ENCODE data around the gene SMAP1. TPM values are rescaled to one million over a fixed set of nuclear protein-coding genes. Genes with fewer than 3 reads are reported as not detected.

The SMAP1 gene
- total and polyA plus RNA-seq, 2 experiments from 2014 or later = 31.1 to 34.6 TPM

DNA sequence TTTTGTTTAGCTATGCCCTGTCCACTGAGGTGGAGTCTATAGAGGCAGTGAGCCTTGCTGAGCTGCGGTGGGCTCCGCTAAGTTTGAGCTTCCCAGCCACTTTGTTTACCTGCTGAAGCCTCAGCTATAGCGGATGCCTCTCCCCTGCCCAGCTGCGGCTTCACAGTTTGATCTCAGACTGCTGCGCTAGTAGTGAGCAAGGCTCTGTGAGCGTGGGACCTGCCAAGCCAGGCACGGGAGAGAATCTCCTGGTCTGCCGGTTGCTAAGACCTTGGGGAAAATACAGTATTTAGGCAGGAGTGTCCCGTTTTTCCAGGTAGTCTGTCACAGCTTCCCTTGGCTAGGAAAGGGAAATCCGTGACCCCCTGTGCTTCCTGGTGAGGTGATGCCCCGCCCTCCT, 138.4 kb downstream of the SMAP1 start:
- H3K27me3 ChIP-seq (ENCODE audit: insufficient read depth) = no peaks in the 10 kb centered on the region
- H3K4me3 Mint-ChIP-seq = no peak overlapping the region
- no peak for DNase-seq (ENCODE audit: low spot score)
- H3K4me3 ChIP-seq = no peak overlapping the region
- no peaks in the 10 kb centered on the region for H3K4me1 ChIP-seq (ENCODE audit: insufficient read depth)
- no peak overlapping the region for H3K27ac Mint-ChIP-seq
- TF ChIP-seq ZNF331 (CRISPR knock-in tag; IDR thresholded peaks at IDR 0.05; ENCODE audit: low read depth) (no peak), EZH2 (IDR thresholded peaks at IDR 0.05; ENCODE audit: low read depth, unreplicated experiment) (no peak), JUNB (IDR thresholded peaks at IDR 0.05; ENCODE audit: unreplicated experiment) (no peak), EZH2phosphoT487 (IDR thresholded peaks at IDR 0.05; ENCODE audit: unreplicated experiment) (no peak), CREB1 (CRISPR knock-in tag; IDR thresholded peaks at IDR 0.05; ENCODE audit: low read depth) (no peak), NANOG (IDR thresholded peaks at IDR 0.05; ENCODE audit: borderline replicate concordance) (no peak), POLR2AphosphoS5 (IDR thresholded peaks at IDR 0.05; ENCODE audit: low read depth) (no peak), STAT1 (IDR thresholded peaks at IDR 0.05; ENCODE audit: unreplicated experiment) (no peak), ZNF114 (CRISPR knock-in tag; IDR thresholded peaks at IDR 0.05) (no peak)
- TF ChIP-seq, protein P1, sequence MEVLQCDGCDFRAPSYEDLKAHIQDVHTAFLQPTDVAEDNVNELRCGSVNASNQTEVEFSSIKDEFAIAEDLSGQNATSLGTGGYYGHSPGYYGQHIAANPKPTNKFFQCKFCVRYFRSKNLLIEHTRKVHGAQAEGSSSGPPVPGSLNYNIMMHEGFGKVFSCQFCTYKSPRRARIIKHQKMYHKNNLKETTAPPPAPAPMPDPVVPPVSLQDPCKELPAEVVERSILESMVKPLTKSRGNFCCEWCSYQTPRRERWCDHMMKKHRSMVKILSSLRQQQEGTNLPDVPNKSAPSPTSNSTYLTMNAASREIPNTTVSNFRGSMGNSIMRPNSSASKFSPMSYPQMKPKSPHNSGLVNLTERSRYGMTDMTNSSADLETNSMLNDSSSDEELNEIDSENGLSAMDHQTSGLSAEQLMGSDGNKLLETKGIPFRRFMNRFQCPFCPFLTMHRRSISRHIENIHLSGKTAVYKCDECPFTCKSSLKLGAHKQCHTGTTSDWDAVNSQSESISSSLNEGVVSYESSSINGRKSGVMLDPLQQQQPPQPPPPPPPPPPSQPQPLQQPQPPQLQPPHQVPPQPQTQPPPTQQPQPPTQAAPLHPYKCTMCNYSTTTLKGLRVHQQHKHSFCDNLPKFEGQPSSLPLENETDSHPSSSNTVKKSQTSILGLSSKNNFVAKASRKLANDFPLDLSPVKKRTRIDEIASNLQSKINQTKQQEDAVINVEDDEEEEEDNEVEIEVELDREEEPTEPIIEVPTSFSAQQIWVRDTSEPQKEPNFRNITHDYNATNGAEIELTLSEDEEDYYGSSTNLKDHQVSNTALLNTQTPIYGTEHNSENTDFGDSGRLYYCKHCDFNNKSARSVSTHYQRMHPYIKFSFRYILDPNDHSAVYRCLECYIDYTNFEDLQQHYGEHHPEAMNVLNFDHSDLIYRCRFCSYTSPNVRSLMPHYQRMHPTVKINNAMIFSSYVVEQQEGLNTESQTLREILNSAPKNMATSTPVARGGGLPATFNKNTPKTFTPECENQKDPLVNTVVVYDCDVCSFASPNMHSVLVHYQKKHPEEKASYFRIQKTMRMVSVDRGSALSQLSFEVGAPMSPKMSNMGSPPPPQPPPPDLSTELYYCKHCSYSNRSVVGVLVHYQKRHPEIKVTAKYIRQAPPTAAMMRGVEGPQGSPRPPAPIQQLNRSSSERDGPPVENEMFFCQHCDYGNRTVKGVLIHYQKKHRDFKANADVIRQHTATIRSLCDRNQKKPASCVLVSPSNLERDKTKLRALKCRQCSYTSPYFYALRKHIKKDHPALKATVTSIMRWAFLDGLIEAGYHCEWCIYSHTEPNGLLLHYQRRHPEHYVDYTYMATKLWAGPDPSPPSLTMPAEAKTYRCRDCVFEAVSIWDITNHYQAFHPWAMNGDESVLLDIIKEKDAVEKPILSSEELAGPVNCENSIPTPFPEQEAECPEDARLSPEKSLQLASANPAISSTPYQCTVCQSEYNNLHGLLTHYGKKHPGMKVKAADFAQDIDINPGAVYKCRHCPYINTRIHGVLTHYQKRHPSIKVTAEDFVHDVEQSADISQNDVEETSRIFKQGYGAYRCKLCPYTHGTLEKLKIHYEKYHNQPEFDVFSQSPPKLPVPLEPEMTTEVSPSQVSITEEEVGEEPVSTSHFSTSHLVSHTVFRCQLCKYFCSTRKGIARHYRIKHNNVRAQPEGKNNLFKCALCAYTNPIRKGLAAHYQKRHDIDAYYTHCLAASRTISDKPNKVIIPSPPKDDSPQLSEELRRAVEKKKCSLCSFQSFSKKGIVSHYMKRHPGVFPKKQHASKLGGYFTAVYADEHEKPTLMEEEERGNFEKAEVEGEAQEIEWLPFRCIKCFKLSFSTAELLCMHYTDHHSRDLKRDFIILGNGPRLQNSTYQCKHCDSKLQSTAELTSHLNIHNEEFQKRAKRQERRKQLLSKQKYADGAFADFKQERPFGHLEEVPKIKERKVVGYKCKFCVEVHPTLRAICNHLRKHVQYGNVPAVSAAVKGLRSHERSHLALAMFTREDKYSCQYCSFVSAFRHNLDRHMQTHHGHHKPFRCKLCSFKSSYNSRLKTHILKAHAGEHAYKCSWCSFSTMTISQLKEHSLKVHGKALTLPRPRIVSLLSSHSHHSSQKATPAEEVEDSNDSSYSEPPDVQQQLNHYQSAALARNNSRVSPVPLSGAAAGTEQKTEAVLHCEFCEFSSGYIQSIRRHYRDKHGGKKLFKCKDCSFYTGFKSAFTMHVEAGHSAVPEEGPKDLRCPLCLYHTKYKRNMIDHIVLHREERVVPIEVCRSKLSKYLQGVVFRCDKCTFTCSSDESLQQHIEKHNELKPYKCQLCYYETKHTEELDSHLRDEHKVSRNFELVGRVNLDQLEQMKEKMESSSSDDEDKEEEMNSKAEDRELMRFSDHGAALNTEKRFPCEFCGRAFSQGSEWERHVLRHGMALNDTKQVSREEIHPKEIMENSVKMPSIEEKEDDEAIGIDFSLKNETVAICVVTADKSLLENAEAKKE (CRISPR knock-in tag; IDR thresholded peaks at IDR 0.05) = no peak
- TF ChIP-seq, protein P2, sequence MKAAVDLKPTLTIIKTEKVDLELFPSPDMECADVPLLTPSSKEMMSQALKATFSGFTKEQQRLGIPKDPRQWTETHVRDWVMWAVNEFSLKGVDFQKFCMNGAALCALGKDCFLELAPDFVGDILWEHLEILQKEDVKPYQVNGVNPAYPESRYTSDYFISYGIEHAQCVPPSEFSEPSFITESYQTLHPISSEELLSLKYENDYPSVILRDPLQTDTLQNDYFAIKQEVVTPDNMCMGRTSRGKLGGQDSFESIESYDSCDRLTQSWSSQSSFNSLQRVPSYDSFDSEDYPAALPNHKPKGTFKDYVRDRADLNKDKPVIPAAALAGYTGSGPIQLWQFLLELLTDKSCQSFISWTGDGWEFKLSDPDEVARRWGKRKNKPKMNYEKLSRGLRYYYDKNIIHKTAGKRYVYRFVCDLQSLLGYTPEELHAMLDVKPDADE (IDR thresholded peaks at IDR 0.05) = no peak
- TF ChIP-seq, protein P3, sequence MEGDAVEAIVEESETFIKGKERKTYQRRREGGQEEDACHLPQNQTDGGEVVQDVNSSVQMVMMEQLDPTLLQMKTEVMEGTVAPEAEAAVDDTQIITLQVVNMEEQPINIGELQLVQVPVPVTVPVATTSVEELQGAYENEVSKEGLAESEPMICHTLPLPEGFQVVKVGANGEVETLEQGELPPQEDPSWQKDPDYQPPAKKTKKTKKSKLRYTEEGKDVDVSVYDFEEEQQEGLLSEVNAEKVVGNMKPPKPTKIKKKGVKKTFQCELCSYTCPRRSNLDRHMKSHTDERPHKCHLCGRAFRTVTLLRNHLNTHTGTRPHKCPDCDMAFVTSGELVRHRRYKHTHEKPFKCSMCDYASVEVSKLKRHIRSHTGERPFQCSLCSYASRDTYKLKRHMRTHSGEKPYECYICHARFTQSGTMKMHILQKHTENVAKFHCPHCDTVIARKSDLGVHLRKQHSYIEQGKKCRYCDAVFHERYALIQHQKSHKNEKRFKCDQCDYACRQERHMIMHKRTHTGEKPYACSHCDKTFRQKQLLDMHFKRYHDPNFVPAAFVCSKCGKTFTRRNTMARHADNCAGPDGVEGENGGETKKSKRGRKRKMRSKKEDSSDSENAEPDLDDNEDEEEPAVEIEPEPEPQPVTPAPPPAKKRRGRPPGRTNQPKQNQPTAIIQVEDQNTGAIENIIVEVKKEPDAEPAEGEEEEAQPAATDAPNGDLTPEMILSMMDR (conservative IDR thresholded peaks at IDR 0.05; ENCODE audit: low read depth in 2 of 2) = no peak
- TF ChIP-seq, protein P4, sequence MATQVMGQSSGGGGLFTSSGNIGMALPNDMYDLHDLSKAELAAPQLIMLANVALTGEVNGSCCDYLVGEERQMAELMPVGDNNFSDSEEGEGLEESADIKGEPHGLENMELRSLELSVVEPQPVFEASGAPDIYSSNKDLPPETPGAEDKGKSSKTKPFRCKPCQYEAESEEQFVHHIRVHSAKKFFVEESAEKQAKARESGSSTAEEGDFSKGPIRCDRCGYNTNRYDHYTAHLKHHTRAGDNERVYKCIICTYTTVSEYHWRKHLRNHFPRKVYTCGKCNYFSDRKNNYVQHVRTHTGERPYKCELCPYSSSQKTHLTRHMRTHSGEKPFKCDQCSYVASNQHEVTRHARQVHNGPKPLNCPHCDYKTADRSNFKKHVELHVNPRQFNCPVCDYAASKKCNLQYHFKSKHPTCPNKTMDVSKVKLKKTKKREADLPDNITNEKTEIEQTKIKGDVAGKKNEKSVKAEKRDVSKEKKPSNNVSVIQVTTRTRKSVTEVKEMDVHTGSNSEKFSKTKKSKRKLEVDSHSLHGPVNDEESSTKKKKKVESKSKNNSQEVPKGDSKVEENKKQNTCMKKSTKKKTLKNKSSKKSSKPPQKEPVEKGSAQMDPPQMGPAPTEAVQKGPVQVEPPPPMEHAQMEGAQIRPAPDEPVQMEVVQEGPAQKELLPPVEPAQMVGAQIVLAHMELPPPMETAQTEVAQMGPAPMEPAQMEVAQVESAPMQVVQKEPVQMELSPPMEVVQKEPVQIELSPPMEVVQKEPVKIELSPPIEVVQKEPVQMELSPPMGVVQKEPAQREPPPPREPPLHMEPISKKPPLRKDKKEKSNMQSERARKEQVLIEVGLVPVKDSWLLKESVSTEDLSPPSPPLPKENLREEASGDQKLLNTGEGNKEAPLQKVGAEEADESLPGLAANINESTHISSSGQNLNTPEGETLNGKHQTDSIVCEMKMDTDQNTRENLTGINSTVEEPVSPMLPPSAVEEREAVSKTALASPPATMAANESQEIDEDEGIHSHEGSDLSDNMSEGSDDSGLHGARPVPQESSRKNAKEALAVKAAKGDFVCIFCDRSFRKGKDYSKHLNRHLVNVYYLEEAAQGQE (IDR thresholded peaks at IDR 0.05; ENCODE audit: unreplicated experiment) = no peak
- H3K79me2 ChIP-seq (replicated peaks; ENCODE audit: insufficient read depth) = no peaks in the 10 kb centered on the region
- H3K36me3 ChIP-seq (ENCODE audit: insufficient read depth) = no peaks in the 10 kb centered on the region
- peaks cover 4% of the 10 kb centered on the region; the same call in 2 of the 3 replicates for H3K36me3 Mint-ChIP-seq (ENCODE audit: low read depth)
- no peak for ATAC-seq
- H3K9me2 ChIP-seq (ENCODE audit: insufficient read depth) = no peaks in the 10 kb centered on the region
- H3K27ac ChIP-seq (ENCODE audit: low read depth) = no peak overlapping the region
- no peaks in the 10 kb centered on the region for H3K9me3 Mint-ChIP-seq
- no peaks in the 10 kb centered on the region for H3F3A ChIP-seq (replicated peaks; ENCODE audit: low read depth)
- H4K20me1 ChIP-seq (replicated peaks; ENCODE audit: insufficient read depth) = no peaks in the 10 kb centered on the region
- H3K4me1 Mint-ChIP-seq = no peaks in the 10 kb centered on the region
- H3K27me3 Mint-ChIP-seq (ENCODE audit: insufficient read depth, low read depth, poor library complexity) = no peaks in the 10 kb centered on the region
- H3K4me2 ChIP-seq = no peak overlapping the region
- no peak overlapping the region for H2AFZ ChIP-seq
